PC-9 (cell line): ENCODE results near the gene FKBP5. TPM values are rescaled to one million over a fixed set of nuclear protein-coding genes. Genes with fewer than 3 reads are reported as not detected.

ENCODE experiments used
- BruUV-seq: library from RNA; stranded (reverse); fragments of 400-500 nt; replicated peaks from 2 replicates; lab custom pipeline; 2021; lab: Mats Ljungman, UMichigan
- CTCF ChIA-PET: fragments of 300-600 bp; sonication (Branson Sonifier 250); formaldehyde crosslinking; loops from one replicate; lab custom pipeline; 2022; ENCODE audit warnings: antibody characterized with exemption; lab: Charles Lee
- POLR2A ChIA-PET: fragments of 300-600 bp; sonication (Branson Sonifier 250); formaldehyde crosslinking; loops from one replicate; lab custom pipeline; 2022; ENCODE audit warnings: antibody characterized with exemption; ENCODE audit not compliant: unreplicated experiment; lab: Charles Lee
- DNase-seq, 2 experiments: peaks; one replicate each; pipeline versions ENCODE4 v3.0.0 to v3.0.0-alpha.2; 2015 to 2022; ENCODE audit warnings: mixed read lengths in 1 of 2
- H2AFZ ChIP-seq: fragments of 200-600 bp; sonication (generic); 2 replicates; pipeline ENCODE4 v1.8.1; 2017; ENCODE audit warnings: antibody characterized with exemption
- H3F3A ChIP-seq: fragments of 200-600 bp; sonication (generic); 2 replicates; pipeline ENCODE4 v1.8.1; 2017; ENCODE audit warnings: antibody characterized with exemption, mild to moderate bottlenecking, low read depth; ENCODE audit not compliant: insufficient read depth
- H3K27ac ChIP-seq: fragments of 200-600 bp; sonication (generic); 2 replicates; pipeline ENCODE4 v1.6.1; 2016; ENCODE audit warnings: mixed run types
- H3K27me3 ChIP-seq: fragments of 200-600 bp; sonication (generic); 2 replicates; pipeline ENCODE4 v1.6.1; 2016; ENCODE audit warnings: low read depth, mixed run types; ENCODE audit not compliant: insufficient read depth
- H3K36me3 ChIP-seq: fragments of 200-600 bp; sonication (generic); 2 replicates; pipeline ENCODE4 v1.6.1; 2016; ENCODE audit warnings: low read depth, mixed run types
- H3K4me1 ChIP-seq: fragments of 200-600 bp; sonication (generic); replicated peaks from 2 replicates; pipeline ENCODE4 v1.6.1; 2016; ENCODE audit warnings: mixed run types; ENCODE audit not compliant: insufficient read depth
- H3K4me2 ChIP-seq: fragments of 200-600 bp; sonication (generic); 2 replicates; pipeline ENCODE4 v1.6.1; 2017; ENCODE audit warnings: mixed run types
- H3K4me3 ChIP-seq: fragments of 200-600 bp; sonication (generic); 2 replicates; pipeline ENCODE4 v1.6.1; 2016; ENCODE audit warnings: mixed run types
- H3K79me2 ChIP-seq: fragments of 200-600 bp; sonication (generic); 2 replicates; pipeline ENCODE4 v1.6.1; 2017; ENCODE audit warnings: low read depth, mixed run types
- H3K9me2 ChIP-seq: fragments of 200-600 bp; sonication (generic); 2 replicates; pipeline ENCODE4 v1.8.1; 2017; ENCODE audit warnings: mild to moderate bottlenecking; ENCODE audit not compliant: insufficient read depth
- H3K9me3 ChIP-seq: fragments of 200-600 bp; sonication (generic); 2 replicates; pipeline ENCODE4 v1.8.1; 2016; ENCODE audit warnings: low read depth; ENCODE audit not compliant: insufficient read depth
- H4K20me1 ChIP-seq: fragments of 200-600 bp; sonication (generic); 2 replicates; pipeline ENCODE4 v1.8.1; 2017; ENCODE audit not compliant: insufficient read depth
- CTCF ChIP-seq: fragments of 200-600 bp; sonication (generic); conservative IDR thresholded peaks from 2 replicates; pipeline ENCODE4 v1.6.1; 2017; ENCODE audit warnings: mixed run types, antibody characterized with exemption, mild to moderate bottlenecking, moderate library complexity
- EZH2 ChIP-seq: fragments of 200-600 bp; sonication (generic); IDR thresholded peaks from 2 replicates; pipeline ENCODE4 v1.8.0; 2017; ENCODE audit warnings: antibody characterized with exemption, low read depth
- intact Hi-C: fragments of 100-400 bp; cut with micrococcal nuclease; formaldehyde crosslinking; loops from one replicate; pipeline ENCODE4 v1.10.0; 2022; ENCODE audit not compliant: unreplicated experiment
- total RNA-seq: library from RNA; stranded (reverse); gene quantifications from 2 replicates; pipeline ENCODE4 v1.2.3, GENCODE V29; 2021

Gene FKBP5
- total RNA-seq, 1 experiment from 2014 or later, result 5.0 TPM

- Histone ChIP-seq H3F3A (peaks cover under 1% of the 10 kb centered on the region; the same call in 1 of the 2 replicates), H3K9me2 (no peaks in the 10 kb centered on the region), H4K20me1 (no peaks in the 10 kb centered on the region), H3K27ac (no peak overlapping the region), H3K9me3 (no peaks in the 10 kb centered on the region), H2AFZ (no peak overlapping the region), H3K4me3 (no peak overlapping the region), H3K4me1 (peaks cover 19% of the 10 kb centered on the region), H3K36me3 (no peaks in the 10 kb centered on the region), H3K4me2 (no peak overlapping the region), H3K79me2 (no peaks in the 10 kb centered on the region), H3K27me3 (no peaks in the 10 kb centered on the region)
- TF ChIP-seq CTCF (no peak), EZH2 (no peak)
- no TSS peak for BruUV-seq
- no peak for DNase-seq
- intact Hi-C loops, result no loop called here
- ChIA-PET CTCF (interaction anchor here (0.7 to 1.4 kb wide), 2 partner anchors 12 to 34 kb away, joined by 4 to 8 read pairs; no protein-coding TSS in a partner anchor), POLR2A (interaction anchor here (0.7 kb wide), 1 partner anchor 103 kb away, joined by 7 read pairs; no protein-coding TSS in a partner anchor)
Measured at GRCh38 chr6:35590622-35591066, 98.1 kb downstream of the FKBP5 start.

- Histone ChIP-seq H3K27ac (no peak overlapping the region), H3K79me2 (no peaks in the 10 kb centered on the region), H4K20me1 (no peaks in the 10 kb centered on the region), H3K4me1 (peaks cover 17% of the 10 kb centered on the region), H2AFZ (no peak overlapping the region), H3K36me3 (no peaks in the 10 kb centered on the region), H3K9me2 (no peaks in the 10 kb centered on the region), H3K9me3 (no peaks in the 10 kb centered on the region), H3F3A (no peaks in the 10 kb centered on the region), H3K4me2 (no peak overlapping the region), H3K27me3 (no peaks in the 10 kb centered on the region), H3K4me3 (no peak overlapping the region)
- DNase-seq, result no peak
- no TSS peak for BruUV-seq
- CTCF ChIA-PET, result no interaction called here
- intact Hi-C loops, result loop anchor here (10.0 kb wide), 1 partner anchor 505 kb away; no protein-coding TSS in a partner anchor
- no peak for TF ChIP-seq CTCF
- TF ChIP-seq EZH2, result no peak
- POLR2A ChIA-PET, result interaction anchor here (0.6 kb wide), 2 partner anchors 83 to 1162 kb away, joined by 6 read pairs; no protein-coding TSS in a partner anchor
Measured at GRCh38 chr6:35589904-35590303, 98.8 kb downstream of the FKBP5 start.

- Histone ChIP-seq H3K4me3 (no peak overlapping the region), H3K4me1 (peaks cover 18% of the 10 kb centered on the region), H3K9me3 (no peaks in the 10 kb centered on the region), H3F3A (peaks cover under 1% of the 10 kb centered on the region; the same call in 1 of the 2 replicates), H3K36me3 (no peaks in the 10 kb centered on the region), H3K27ac (no peak overlapping the region), H2AFZ (no peak overlapping the region), H3K9me2 (no peaks in the 10 kb centered on the region), H3K79me2 (no peaks in the 10 kb centered on the region), H3K4me2 (no peak overlapping the region), H3K27me3 (no peaks in the 10 kb centered on the region), H4K20me1 (no peaks in the 10 kb centered on the region)
- CTCF ChIA-PET, result no interaction called here
- TF ChIP-seq CTCF (no peak), EZH2 (no peak)
- intact Hi-C loops, result loop anchor here (10.0 kb wide), 1 partner anchor 506 kb away; no protein-coding TSS in a partner anchor
- POLR2A ChIA-PET, result interaction anchor here (0.6 kb wide), 1 partner anchor 1163 kb away, joined by 6 read pairs; no protein-coding TSS in a partner anchor
- no peak for DNase-seq
- no TSS peak for BruUV-seq
Measured at GRCh38 chr6:35589201-35589739, 99.4 kb downstream of the FKBP5 start.
